ENCODE measurements around the gene CNGB1.

CNGB1 gene

DNA sequence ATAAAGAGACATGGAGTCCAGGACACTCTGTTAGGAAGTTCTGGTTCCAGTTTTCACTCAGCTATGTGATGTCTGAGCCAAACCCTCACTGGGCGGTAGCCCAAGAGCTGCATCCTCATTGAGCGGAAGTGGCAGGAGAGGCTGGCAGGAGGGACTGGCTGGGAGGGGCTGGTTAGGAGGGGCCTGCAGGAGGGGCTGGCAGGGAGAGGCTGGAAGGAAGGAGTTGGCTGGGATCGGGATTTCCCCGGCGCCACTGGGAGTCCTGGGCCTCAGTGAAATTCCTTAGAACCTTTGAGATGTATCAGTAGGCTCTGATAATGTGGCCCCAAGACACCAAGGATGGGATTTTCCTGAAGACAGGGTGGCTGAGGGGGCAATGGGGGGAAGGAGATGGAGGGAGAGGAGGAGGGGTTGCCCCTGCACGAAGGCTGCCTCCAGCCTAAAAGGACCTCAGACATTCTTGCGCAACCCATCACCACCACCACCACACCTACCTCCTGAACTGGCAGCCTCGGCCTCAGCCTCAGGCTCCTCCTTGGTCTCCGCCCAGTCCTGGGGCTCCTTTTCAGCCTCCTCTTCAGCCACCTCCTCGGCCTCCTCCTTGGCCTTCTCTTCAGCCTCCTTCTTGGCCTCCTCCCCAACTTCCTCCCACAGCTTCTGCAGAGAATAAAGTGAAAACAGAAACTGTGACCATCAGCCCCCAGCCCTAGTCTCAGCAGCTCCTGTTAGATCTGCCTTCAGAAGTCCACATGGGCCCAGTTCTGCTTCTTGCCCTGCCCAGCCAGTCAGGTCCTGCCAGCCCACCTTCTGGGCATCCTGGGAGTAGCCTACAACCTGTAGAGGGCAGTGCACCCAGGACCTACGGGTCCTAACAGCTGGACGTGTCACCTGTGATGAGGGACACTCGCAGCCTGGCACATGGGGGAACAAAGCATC is 31.7 kb downstream of the CNGB1 start:
- no peak overlapping the region for H3K4me3 ChIP-seq (ENCODE audit: insufficient read depth, low read length, poor library complexity, severe bottlenecking)
- H3K27me3 ChIP-seq (ENCODE audit: low read length): no peaks in the 10 kb centered on the region
- no peak overlapping the region for H3K27ac ChIP-seq (ENCODE audit: low read depth, low read length)
- no peaks in the 10 kb centered on the region for H3K79me2 ChIP-seq (ENCODE audit: insufficient read depth, low read length)
- no peak overlapping the region for H2AFZ ChIP-seq (ENCODE audit: low read depth, low read length, severe bottlenecking)
- H3K4me2 ChIP-seq (ENCODE audit: low read depth, low read length, poor library complexity, severe bottlenecking): no peak overlapping the region
- no peaks in the 10 kb centered on the region for H4K20me1 ChIP-seq (ENCODE audit: low read depth, low read length)
- H3K36me3 ChIP-seq (ENCODE audit: low read length): no peaks in the 10 kb centered on the region
- TF ChIP-seq, protein P1, sequence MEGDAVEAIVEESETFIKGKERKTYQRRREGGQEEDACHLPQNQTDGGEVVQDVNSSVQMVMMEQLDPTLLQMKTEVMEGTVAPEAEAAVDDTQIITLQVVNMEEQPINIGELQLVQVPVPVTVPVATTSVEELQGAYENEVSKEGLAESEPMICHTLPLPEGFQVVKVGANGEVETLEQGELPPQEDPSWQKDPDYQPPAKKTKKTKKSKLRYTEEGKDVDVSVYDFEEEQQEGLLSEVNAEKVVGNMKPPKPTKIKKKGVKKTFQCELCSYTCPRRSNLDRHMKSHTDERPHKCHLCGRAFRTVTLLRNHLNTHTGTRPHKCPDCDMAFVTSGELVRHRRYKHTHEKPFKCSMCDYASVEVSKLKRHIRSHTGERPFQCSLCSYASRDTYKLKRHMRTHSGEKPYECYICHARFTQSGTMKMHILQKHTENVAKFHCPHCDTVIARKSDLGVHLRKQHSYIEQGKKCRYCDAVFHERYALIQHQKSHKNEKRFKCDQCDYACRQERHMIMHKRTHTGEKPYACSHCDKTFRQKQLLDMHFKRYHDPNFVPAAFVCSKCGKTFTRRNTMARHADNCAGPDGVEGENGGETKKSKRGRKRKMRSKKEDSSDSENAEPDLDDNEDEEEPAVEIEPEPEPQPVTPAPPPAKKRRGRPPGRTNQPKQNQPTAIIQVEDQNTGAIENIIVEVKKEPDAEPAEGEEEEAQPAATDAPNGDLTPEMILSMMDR (IDR thresholded peaks at IDR 0.05; ENCODE audit: insufficient read depth, low read length, poor library complexity, severe bottlenecking): no peak
- TF ChIP-seq EZH2phosphoT487 (conservative IDR thresholded peaks at IDR 0.05; ENCODE audit: low read length): no peak
- no peak overlapping the region for H3K9ac ChIP-seq (ENCODE audit: low read length)
- H3K9me2 ChIP-seq (replicated peaks; ENCODE audit: insufficient read depth, low read length): no peaks in the 10 kb centered on the region
- H3F3A ChIP-seq (ENCODE audit: insufficient read depth): no peaks in the 10 kb centered on the region
- no peaks in the 10 kb centered on the region for H3K9me3 ChIP-seq (ENCODE audit: insufficient read depth, low read length)

DNA sequence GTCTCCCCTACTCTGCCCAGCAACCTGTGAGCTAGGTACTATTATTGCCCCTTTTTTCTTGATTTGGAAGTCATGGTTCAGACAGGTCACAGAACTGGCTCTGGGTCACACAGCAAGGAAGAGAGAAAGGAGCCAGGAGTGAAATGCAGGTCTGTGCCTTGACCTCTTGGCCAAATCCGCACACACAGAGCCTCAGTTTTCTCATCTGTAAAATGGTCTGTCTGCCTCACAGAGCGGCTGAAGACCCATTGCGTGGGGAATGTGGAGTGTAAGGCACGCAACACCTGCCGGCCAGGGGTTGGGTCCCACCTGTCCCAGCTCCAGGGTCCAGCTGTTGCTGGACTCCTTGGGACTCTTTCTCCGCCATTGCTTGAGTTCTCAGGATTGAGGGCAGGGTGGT is 32.4 kb downstream of the CNGB1 start:
- Histone ChIP-seq H3K36me3 (ENCODE audit: low read length) (no peaks in the 10 kb centered on the region), H3K4me2 (ENCODE audit: low read depth, low read length, poor library complexity, severe bottlenecking) (no peak overlapping the region), H3K27me3 (ENCODE audit: low read length) (no peaks in the 10 kb centered on the region), H3K9me3 (ENCODE audit: insufficient read depth, low read length) (no peaks in the 10 kb centered on the region), H4K20me1 (ENCODE audit: low read depth, low read length) (no peaks in the 10 kb centered on the region), H2AFZ (ENCODE audit: low read depth, low read length, severe bottlenecking) (no peak overlapping the region), H3K4me3 (ENCODE audit: insufficient read depth, low read length, poor library complexity, severe bottlenecking) (no peak overlapping the region), H3K79me2 (ENCODE audit: insufficient read depth, low read length) (no peaks in the 10 kb centered on the region), H3K9ac (ENCODE audit: low read length) (no peak overlapping the region), H3K27ac (ENCODE audit: low read depth, low read length) (no peak overlapping the region), H3K9me2 (replicated peaks; ENCODE audit: insufficient read depth, low read length) (no peaks in the 10 kb centered on the region), H3F3A (ENCODE audit: insufficient read depth) (no peaks in the 10 kb centered on the region)
- no peak for TF ChIP-seq EZH2phosphoT487 (conservative IDR thresholded peaks at IDR 0.05; ENCODE audit: low read length)
- TF ChIP-seq, protein P1 (IDR thresholded peaks at IDR 0.05; ENCODE audit: insufficient read depth, low read length, poor library complexity, severe bottlenecking): no peak

DNA sequence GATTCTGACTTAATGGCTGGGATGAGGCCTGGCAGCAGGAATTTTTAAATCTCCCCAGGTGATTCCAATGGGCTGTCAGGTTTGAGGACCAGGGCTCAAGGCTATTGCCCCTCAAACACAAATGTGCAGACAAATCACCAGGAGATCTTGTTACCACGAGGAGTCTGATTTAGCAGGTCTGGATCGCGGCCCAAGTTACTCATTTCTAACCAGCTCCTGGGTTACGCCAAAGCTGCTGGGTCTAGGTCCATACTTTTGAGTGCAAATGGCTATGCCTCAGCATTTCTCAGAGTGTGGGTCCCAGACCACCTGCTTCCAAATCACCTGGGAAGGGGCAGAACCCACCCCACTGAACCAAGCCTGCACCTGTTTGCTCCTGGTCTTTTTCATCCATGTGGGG is 33.1 kb downstream of the CNGB1 start:
- Histone ChIP-seq H3K27ac (ENCODE audit: low read depth, low read length) (no peak overlapping the region), H4K20me1 (ENCODE audit: low read depth, low read length) (no peaks in the 10 kb centered on the region), H3K27me3 (ENCODE audit: low read length) (no peaks in the 10 kb centered on the region), H3K79me2 (ENCODE audit: insufficient read depth, low read length) (no peaks in the 10 kb centered on the region), H2AFZ (ENCODE audit: low read depth, low read length, severe bottlenecking) (no peak overlapping the region), H3K36me3 (ENCODE audit: low read length) (no peaks in the 10 kb centered on the region), H3K9me3 (ENCODE audit: insufficient read depth, low read length) (no peaks in the 10 kb centered on the region), H3K4me2 (ENCODE audit: low read depth, low read length, poor library complexity, severe bottlenecking) (no peak overlapping the region), H3K9me2 (replicated peaks; ENCODE audit: insufficient read depth, low read length) (no peaks in the 10 kb centered on the region), H3F3A (ENCODE audit: insufficient read depth) (no peaks in the 10 kb centered on the region), H3K4me3 (ENCODE audit: insufficient read depth, low read length, poor library complexity, severe bottlenecking) (no peak overlapping the region), H3K9ac (ENCODE audit: low read length) (no peak overlapping the region)
- TF ChIP-seq EZH2phosphoT487 (conservative IDR thresholded peaks at IDR 0.05; ENCODE audit: low read length): no peak
- TF ChIP-seq, protein P1 (IDR thresholded peaks at IDR 0.05; ENCODE audit: insufficient read depth, low read length, poor library complexity, severe bottlenecking): no peak

All from SU-DHL-6 (cell line).